HG03575 (cell line): ENCODE measurements around the gene TSPEAR.
"Not testable (repeated sequence)": the region's sequence is repeated elsewhere in the genome, so short reads cannot be mapped to it uniquely, and the experiment has no call there.

ENCODE experiments used
- ATAC-seq: cut with Tn5 transposase; IDR thresholded peaks from one replicate; pipeline ENCODE4 v1.9.1; 2021; ENCODE audit not compliant: unreplicated experiment, insufficient number of reproducible peaks, low FRiP score; ENCODE audit errors: extremely low read depth

Gene TSPEAR

DNA sequence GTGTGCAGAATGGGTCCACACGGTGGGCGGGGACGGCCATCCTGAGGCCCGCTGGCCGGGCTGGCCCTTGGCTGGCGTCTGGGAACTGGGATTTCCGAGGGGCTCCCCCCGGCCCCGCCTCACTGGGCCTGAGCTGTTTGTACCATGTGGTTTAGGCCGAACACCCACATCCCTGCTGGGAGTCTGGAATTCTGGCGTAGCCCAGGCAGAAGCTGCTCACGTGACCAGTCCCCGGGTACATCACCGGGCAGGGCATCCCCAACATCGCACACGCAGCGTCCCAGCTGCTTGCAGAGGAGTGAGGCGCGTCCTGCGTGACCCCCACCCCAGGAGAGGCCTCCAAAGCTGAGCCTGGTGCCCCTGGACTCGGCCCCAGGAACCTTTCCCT lies 108.9 kb downstream of the TSPEAR start:
- no peak for ATAC-seq

GRCh38 chr21:44601596-44602462 lies 109.5 kb downstream of the TSPEAR start:
- ATAC-seq: no peak

- not testable (repeated sequence) for ATAC-seq
These were observed 110.3 kb downstream of the TSPEAR start for GRCh38 chr21:44601091-44601490.

DNA sequence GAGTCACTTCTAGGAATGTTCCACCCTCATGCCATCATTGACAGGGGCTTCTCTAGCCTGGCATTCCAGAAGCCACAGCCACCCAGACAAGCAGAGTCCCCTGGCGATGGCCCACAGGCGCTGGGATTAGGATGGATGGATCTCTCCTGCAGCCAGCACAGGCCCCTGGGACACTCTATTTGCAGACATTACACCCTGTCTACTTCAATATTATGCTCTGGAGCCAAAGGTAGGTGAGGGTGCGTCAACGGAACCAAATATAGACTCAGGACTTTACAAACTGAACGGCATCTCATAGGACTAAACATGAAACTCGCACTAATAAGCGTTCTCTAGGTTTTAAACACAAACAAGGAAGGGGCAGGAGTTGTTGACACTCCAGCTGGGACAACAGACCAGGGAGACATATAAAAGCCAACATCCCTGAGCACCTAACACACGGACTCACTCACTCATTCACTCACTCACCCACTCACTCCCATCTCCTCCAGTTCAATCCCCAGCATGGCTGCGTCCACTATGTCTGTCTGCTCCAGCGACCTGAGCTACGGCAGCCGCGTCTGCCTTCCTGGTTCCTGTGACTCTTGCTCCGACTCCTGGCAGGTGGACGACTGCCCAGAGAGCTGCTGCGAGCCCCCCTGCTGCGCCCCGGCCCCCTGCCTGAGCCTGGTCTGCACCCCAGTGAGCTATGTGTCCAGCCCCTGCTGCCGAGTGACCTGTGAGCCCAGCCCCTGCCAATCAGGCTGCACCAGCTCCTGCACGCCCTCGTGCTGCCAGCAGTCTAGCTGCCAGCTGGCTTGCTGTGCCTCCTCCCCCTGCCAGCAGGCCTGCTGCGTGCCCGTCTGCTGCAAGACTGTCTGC lies 111.0 kb downstream of the TSPEAR start, which contains the start of gene KRTAP10-7:
KRTAP10-7 (plus strand) TSS at position 480 of the 861 bp plus-strand sequence; CDS start at position 505, 25 bp downstream.
- ATAC-seq: not testable (repeated sequence)

DNA sequence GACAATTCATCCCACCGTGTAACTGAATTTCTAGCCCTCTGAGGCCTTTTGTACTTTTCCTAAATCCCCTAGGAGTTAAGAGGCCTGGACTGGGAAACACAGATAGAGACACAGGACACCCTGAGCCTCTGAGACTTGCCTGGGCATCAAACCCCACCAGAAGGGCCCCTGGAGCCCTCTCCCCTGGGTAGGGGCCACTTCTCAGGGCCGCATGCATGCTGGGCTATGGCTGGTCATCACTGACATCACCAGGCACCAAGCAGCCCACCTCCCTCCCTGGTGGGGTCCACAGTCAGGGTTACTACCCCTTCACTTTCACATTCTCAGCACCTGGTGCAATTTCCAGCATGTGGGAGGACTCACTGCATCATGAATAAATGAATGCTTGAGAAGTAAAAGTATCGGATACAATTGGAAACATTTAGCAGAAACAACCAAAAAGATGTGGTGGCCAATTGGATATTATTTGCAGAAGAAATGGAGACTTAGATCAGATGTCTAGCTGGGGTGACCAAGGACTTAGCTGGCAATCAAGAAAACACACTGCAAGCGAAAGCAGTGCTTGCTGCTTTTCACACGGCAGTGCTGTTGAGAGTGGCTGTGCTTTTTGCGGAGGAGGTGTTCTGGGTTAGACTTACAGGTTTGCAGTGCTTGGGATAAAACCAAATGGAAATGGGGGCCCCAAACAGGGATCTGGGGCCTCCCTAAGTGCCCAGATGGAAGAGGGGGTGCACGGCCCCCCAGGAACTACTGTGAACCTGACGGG lies 111.9 kb downstream of the TSPEAR start:
- ATAC-seq: no peak

DNA sequence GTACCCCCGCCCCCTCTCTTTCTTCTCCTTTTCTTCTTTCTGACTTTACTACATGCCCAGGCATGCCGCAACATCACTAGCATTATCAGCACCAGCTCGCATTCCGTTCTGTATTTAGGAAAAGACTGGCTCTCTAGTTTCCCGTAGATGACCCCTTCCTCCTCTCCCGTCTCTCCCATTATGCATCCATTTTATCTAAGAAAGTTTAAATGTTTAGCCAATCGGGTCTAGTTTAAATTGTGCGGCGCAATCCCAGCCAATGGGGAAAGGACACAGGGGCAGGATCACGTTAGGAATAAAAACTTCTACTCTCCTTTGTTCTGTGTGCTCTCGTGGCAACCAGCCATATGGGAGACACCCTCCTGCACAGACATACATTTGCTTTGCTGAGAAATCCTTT lies 113.3 kb downstream of the TSPEAR start:
- no peak for ATAC-seq

- ATAC-seq: no peak
These were observed 115.2 kb downstream of the TSPEAR start for GRCh38 chr21:44596068-44596725.

- ATAC-seq: no peak
These were observed 115.8 kb downstream of the TSPEAR start for GRCh38 chr21:44595524-44595923.

DNA sequence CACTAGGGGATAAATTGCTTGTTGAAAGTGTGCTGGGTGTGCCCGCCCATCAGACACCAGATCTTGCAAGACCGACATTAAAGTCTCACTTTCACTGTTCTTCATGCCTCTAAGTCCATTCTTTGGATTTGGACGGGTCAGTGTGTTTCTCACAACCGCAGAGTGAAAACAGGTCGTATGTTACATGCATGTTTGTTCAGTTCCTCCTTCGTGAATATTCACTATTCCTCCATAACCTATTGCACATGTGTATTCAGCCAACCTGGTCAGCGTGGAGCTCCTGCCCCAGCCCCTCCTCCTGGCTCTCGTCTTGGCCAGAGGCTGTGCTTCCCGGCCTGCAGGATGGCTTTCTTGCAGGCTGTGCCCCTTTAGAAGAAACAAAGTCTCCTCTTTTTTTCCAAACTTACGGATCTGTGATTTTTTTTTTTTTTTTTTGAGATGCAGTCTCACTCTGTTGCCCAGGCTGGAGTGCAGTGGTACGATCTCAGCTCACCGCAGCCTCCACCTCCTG lies 116.9 kb downstream of the TSPEAR start:
- ATAC-seq: no peak

DNA sequence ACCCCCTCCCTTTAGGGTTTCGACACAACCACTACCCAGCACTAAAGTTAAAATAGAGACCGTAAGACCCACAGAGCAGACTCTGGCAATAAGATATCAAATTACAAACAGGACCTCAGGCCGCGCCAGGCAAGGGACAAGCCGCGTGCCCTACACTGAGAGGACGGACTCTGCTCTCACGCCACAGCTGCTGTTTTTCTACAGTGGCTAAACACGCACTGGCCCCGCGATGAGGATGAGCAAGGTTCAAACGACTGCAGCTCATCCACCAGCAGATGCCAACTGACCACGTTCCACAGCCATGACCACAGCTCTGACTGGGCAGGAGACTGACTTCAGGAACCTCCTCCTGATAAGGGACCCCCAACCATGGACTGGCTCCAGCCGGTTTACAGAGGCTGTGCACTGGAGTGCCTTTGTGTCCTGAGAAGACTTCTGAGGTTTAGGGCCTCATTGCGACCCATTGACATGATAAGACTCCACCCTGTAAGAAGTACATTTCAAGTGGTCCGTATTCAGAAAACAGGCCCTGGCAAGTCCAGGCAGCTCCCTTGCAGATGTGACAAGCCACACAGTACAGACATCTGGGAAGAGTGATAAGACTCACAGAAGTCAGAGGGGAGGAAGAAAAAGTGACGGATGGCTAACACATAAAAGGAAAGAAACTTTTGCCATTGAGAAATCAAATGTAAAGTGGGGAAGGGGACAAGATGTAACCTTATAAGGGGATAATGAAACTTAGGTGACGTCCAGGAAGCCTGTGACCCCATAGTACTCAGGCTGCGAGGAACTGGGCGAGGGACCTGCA lies 117.6 kb downstream of the TSPEAR start:
- ATAC-seq: no peak

- no peak for ATAC-seq
These were observed 118.7 kb downstream of the TSPEAR start, which contains the start of gene KRTAP10-6 for GRCh38 chr21:44592446-44593311. KRTAP10-6 (minus strand) TSS chr21:44592505; CDS start chr21:44592484, 21 bp downstream.

DNA sequence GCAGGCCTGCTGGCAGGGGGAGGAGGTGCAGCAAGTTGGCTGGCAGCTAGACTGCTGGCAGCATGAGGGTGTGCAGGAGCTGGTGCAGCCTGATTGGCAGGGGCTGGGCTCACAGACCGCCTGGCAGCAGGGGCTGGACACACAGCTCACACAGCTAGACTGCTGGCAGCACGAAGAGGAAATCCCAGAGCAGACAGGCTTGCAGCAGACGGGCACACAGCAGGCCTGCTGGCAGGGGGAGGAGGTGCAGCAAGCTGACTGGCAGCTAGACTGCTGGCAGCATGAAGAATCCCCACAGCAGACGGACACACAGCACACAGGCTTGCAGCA lies 119.6 kb downstream of the TSPEAR start:
- not testable (repeated sequence) for ATAC-seq

- ATAC-seq: not testable (repeated sequence)
These were observed 120.2 kb downstream of the TSPEAR start for GRCh38 chr21:44590897-44591800.

- ATAC-seq: no peak
These were observed 121.1 kb downstream of the TSPEAR start for GRCh38 chr21:44590311-44590721.

DNA sequence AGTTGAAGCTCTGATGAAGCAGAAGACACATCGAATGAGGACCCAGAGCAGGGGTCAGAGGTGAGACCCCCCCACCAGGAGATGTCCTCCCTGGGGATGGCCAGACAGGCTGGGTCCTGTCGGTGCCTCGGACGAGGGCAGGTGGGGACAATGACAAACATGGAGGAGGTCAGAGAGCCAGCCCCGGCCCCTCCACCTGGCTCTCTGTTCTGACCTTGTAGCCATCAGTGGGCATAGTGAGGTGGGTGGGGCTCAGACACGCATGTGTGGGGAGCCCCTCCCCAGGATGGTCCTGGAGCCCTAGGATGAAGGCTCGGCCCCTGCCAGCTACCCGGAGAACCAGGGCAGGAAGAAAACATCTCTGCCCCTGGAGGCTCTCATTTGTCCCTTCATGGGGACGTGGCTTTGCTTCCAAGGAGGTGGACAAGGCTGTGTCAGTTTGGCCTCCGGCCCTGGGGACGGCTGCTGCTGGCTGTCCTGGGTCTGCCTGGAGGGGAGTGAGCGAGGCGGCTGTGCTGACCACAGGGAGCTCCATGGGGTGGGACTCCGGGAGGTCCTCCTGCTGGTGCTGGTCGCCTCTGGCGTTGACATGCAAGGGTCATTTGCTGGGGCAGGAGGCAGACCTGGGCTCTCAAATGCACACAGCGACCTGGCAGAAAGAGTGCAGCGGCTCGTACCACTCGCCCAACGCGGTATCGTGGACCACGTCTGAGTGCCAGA lies 121.6 kb downstream of the TSPEAR start:
- ATAC-seq: no peak
